ENCODE results near the gene SLC4A11. TPM values are rescaled to one million over a fixed set of nuclear protein-coding genes. Genes with fewer than 3 reads are reported as not detected.
A peak's percentile ranks its signal among the peaks of the same experiment; 100 is the strongest.

The SLC4A11 gene
- total and polyA plus RNA-seq, 2 donors, result 0.14 to 4.4 TPM

DNA sequence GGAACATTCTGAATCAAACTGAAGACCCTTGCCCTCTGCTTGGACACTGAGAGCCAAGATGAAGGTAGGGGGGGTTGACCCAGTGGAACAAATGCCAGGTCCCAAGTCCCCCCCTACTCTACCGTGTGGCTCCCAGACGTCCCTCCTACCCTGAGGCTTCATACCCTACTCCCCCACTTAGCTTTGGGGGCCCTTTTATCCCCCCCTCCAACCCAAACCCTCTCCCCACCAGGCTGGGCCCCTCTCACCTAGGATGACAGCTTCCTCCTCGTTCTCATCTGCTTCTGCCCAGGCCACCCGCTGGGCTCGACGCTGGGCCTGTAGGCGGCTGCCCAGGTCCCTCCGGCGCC is 36.0 kb downstream of the SLC4A11 start:
- Histone ChIP-seq H3K4me1 (ENCODE audit: control insufficient read depth in 2 of 2, insufficient read depth in 2 of 2, low read length in 2 of 2) (peaks cover 0 to 8% of the 10 kb centered on the region in 2 donors), H3K36me3 (ENCODE audit: control insufficient read depth in 2 of 2, insufficient read depth in 2 of 2, low read length in 1 of 2) (peaks cover 15 to 25% of the 10 kb centered on the region in 2 donors), H3K27ac (ENCODE audit: low read depth in 1 of 2, low read length in 1 of 2) (no peak overlapping the region), H3K4me3 (ENCODE audit: low read length in 2 of 2) (peak overlapping the region in 1 of 2 donors; percentile 99), H3K27me3 (ENCODE audit: control insufficient read depth in 2 of 2, insufficient read depth in 1 of 2, low read length in 1 of 2) (no peaks in the 10 kb centered on the region), H3K9me3 (ENCODE audit: control insufficient read depth in 2 of 2, insufficient read depth in 1 of 2, low read length in 1 of 2) (no peaks in the 10 kb centered on the region)
- DNase-seq (ENCODE audit: low read depth in 6 of 9, low spot score in 9 of 9), result no peak
- WGBS, result 92% methylated on average over 9 of the region's 9 CpGs

DNA sequence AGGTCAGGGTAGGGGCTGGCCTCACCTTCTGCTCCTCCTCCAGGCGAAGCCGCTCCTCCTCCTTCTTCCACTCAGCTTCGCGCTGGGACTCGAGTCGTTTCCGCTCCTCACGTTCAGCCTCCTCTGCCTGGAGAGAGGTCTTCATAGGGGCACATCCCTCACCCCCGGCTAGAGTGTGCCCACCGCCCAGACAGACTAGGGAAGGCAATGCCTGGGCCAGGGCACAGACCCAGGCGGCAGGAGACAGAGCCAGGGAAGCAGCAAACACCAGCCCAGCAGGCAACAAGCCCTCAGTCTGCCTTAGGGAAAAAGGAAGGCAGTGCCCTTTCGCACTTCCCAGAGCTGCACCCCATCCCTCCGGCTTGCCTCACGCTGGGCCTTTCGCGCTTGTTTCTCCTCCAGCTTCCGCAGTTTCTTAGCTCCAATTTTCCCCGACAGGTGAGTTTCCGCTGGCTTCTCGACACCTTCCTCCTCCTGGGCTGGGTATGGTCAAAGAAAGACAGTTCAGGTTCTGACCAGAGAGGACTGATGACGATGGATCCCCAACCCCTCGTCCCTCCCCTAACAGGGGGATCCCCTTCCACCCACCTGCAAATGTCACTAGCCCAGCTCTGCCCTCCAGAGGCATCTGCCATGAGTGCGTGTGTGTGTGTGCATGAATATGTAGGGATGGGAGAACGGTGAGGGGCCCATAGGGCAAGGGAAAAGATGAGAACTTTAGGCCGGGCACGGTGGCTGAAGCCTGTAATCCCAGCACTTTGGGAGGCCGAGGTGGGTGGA is 38.8 kb downstream of the SLC4A11 start:
- H3K4me3 ChIP-seq (ENCODE audit: low read length in 2 of 2), result no peak overlapping the region
- no peak overlapping the region for H3K27ac ChIP-seq (ENCODE audit: low read depth in 1 of 2, low read length in 1 of 2)
- WGBS, result 96% methylated on average over 27 of the region's 27 CpGs
- peaks cover 24 to 41% of the 10 kb centered on the region in 2 donors for H3K36me3 ChIP-seq (ENCODE audit: control insufficient read depth in 2 of 2, insufficient read depth in 2 of 2, low read length in 1 of 2)
- no peak for DNase-seq (ENCODE audit: low read depth in 6 of 9, low spot score in 9 of 9)
- H3K9me3 ChIP-seq (ENCODE audit: control insufficient read depth in 2 of 2, insufficient read depth in 1 of 2, low read length in 1 of 2), result no peaks in the 10 kb centered on the region
- no peaks in the 10 kb centered on the region for H3K27me3 ChIP-seq (ENCODE audit: control insufficient read depth in 2 of 2, insufficient read depth in 1 of 2, low read length in 1 of 2)
- peaks cover 0 to 8% of the 10 kb centered on the region in 2 donors for H3K4me1 ChIP-seq (ENCODE audit: control insufficient read depth in 2 of 2, insufficient read depth in 2 of 2, low read length in 2 of 2)

DNA sequence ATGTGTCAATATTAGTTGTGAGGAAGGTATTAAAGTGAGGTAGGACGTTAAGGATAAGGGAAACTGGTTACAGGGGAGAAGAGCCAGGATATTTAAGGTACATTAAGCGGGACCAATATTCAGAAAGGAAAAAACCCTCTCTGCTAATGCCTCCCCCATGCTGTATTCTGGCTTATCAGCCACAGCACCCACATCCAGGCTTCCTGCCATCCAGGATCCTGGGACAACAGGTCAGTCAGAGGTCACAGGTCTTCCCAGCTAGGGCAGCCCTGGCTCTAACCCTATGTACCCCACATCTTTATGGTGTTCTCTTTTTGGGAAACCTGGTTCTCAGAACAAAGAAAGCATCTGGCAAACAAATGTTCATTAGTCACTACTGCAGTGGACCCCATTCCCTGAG is 39.8 kb downstream of the SLC4A11 start:
- H3K27me3 ChIP-seq (ENCODE audit: control insufficient read depth in 2 of 2, insufficient read depth in 1 of 2, low read length in 1 of 2), result no peaks in the 10 kb centered on the region
- no peaks in the 10 kb centered on the region for H3K9me3 ChIP-seq (ENCODE audit: control insufficient read depth in 2 of 2, insufficient read depth in 1 of 2, low read length in 1 of 2)
- 49% methylated on average over 2 of the region's 2 CpGs for WGBS
- DNase-seq (ENCODE audit: low read depth in 6 of 9, low spot score in 9 of 9), result no peak
- peaks cover 0 to 8% of the 10 kb centered on the region in 2 donors for H3K4me1 ChIP-seq (ENCODE audit: control insufficient read depth in 2 of 2, insufficient read depth in 2 of 2, low read length in 2 of 2)
- no peak overlapping the region for H3K4me3 ChIP-seq (ENCODE audit: low read length in 2 of 2)
- H3K36me3 ChIP-seq (ENCODE audit: control insufficient read depth in 2 of 2, insufficient read depth in 2 of 2, low read length in 1 of 2), result peaks cover 33 to 51% of the 10 kb centered on the region in 2 donors
- H3K27ac ChIP-seq (ENCODE audit: low read depth in 1 of 2, low read length in 1 of 2), result no peak overlapping the region

DNA sequence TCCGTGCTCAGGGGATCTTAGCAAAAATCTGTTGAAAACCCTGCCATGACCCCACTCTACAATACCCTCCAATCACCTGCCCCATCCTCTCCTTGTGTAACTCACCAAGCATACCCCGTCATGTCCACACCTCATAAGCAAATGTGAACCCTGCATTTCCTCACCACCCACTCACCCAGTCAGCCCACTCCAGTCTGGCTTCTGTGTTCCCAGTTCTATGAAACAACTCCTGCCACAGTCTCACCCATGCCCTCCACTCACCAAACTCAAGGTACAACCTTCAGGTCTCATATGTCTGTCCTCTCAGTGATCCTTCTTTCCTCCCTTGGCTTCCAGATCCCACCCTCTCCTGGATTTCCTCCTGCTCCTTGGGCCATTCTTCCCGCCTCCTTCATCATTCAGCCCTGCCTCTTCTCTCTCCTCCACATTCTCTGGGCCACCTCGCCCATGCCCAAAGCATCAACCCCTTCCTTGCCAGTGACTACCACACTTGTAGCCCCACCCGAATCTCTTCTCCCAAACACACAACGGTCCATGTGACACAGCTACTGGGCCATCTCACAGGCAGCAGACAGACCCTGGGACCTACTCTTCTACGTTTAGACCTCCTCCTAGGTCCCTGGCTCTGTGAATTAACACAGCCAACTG is 43.3 kb downstream of the SLC4A11 start:
- Histone ChIP-seq H3K36me3 (ENCODE audit: control insufficient read depth in 2 of 2, insufficient read depth in 2 of 2, low read length in 1 of 2) (peaks cover 63 to 76% of the 10 kb centered on the region in 2 donors), H3K27me3 (ENCODE audit: control insufficient read depth in 2 of 2, insufficient read depth in 1 of 2, low read length in 1 of 2) (no peaks in the 10 kb centered on the region), H3K9me3 (ENCODE audit: control insufficient read depth in 2 of 2, insufficient read depth in 1 of 2, low read length in 1 of 2) (no peaks in the 10 kb centered on the region), H3K4me3 (ENCODE audit: low read length in 2 of 2) (no peak overlapping the region), H3K27ac (ENCODE audit: low read depth in 1 of 2, low read length in 1 of 2) (no peak overlapping the region), H3K4me1 (ENCODE audit: control insufficient read depth in 2 of 2, insufficient read depth in 2 of 2, low read length in 2 of 2) (no peaks in the 10 kb centered on the region)
- WGBS, result 97% methylated on average over 7 of the region's 7 CpGs
- no peak for DNase-seq (ENCODE audit: low read depth in 6 of 9, low spot score in 9 of 9)

DNA sequence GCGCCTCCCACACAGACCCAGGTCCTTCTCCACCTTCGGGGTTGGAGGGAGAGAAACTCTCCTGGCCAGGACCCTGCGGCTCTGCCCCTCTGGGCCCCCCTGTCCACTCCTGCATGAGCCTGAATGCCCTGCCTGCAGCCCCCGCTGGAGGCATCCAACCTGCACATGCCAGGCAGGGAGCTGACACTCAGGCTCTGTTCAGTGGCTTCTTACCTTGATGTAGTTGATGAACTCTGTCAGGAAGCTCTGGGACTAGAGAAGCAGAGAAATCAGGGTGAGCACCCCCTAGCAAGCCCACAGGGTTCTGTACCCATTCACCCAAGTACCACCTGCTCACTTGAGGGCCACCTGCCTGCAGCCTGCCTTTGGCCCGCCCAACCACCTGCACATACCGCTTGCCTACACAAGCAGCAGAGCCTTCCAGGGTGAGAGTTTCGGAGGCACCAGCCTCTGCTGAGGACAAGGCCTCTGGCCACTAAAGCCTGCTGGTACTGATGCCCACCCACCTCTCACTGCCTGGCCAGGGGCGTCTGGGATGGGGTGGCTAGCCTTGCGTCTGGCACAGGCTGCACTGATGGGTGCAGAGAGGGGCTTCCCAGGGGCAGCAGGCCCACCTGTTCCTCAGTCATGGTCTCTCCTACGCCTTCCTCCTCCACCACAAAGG is 44.2 kb downstream of the SLC4A11 start:
- Histone ChIP-seq H3K27me3 (ENCODE audit: control insufficient read depth in 2 of 2, insufficient read depth in 1 of 2, low read length in 1 of 2) (no peaks in the 10 kb centered on the region), H3K27ac (ENCODE audit: low read depth in 1 of 2, low read length in 1 of 2) (no peak overlapping the region), H3K4me1 (ENCODE audit: control insufficient read depth in 2 of 2, insufficient read depth in 2 of 2, low read length in 2 of 2) (no peaks in the 10 kb centered on the region), H3K4me3 (ENCODE audit: low read length in 2 of 2) (no peak overlapping the region), H3K36me3 (ENCODE audit: control insufficient read depth in 2 of 2, insufficient read depth in 2 of 2, low read length in 1 of 2) (peaks cover 63 to 78% of the 10 kb centered on the region in 2 donors), H3K9me3 (ENCODE audit: control insufficient read depth in 2 of 2, insufficient read depth in 1 of 2, low read length in 1 of 2) (no peaks in the 10 kb centered on the region)
- no peak for DNase-seq (ENCODE audit: low read depth in 6 of 9, low spot score in 9 of 9)
- WGBS, result 96% methylated on average over 10 of the region's 10 CpGs

DNA sequence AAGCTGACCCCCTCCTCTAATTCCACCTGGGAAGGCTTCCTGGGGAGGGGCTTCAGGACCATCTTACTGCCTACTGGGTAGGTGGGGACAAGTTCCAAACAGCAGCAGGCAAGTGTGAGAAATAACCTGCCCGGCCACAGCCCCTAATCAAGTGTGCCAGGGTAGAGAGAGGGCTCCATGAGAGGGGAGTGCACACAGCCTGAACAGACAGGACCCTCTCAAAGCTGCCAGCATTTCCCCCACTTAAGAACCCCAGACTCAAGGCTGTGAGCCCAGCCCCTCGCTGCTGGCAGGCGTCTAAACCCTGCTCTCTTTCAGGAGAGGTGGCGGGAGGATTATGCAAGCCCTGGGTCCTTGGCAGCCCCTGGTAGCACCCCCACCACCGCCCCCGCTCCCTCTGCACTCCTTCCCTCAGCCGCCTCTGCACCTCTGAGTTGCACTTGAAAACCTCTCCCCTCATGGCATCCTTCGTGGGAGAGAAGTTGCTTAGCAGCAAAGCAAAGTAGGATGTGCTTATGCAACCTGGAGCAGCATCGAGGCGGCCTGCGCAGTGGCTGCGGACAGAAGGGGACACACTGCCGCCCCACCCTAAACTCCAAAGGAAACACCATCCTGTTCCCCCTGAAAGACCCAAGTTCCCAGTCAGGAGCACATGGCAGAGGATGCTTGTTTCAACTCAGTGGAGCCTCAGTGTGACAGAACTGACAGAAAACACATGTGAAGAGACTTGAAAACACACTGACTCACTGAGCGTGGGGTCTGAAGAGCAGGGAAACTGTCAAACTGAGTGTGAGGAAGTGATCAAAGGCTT is 45.0 kb downstream of the SLC4A11 start:
- Histone ChIP-seq H3K27ac (ENCODE audit: low read depth in 1 of 2, low read length in 1 of 2) (no peak overlapping the region), H3K36me3 (ENCODE audit: control insufficient read depth in 2 of 2, insufficient read depth in 2 of 2, low read length in 1 of 2) (peaks cover 63 to 70% of the 10 kb centered on the region in 2 donors), H3K27me3 (ENCODE audit: control insufficient read depth in 2 of 2, insufficient read depth in 1 of 2, low read length in 1 of 2) (no peaks in the 10 kb centered on the region), H3K4me1 (ENCODE audit: control insufficient read depth in 2 of 2, insufficient read depth in 2 of 2, low read length in 2 of 2) (no peaks in the 10 kb centered on the region), H3K4me3 (ENCODE audit: low read length in 2 of 2) (no peak overlapping the region), H3K9me3 (ENCODE audit: control insufficient read depth in 2 of 2, insufficient read depth in 1 of 2, low read length in 1 of 2) (no peaks in the 10 kb centered on the region)
- DNase-seq (ENCODE audit: low read depth in 6 of 9, low spot score in 9 of 9), result no peak
- 98% methylated on average over 14 of the region's 14 CpGs for WGBS

DNA sequence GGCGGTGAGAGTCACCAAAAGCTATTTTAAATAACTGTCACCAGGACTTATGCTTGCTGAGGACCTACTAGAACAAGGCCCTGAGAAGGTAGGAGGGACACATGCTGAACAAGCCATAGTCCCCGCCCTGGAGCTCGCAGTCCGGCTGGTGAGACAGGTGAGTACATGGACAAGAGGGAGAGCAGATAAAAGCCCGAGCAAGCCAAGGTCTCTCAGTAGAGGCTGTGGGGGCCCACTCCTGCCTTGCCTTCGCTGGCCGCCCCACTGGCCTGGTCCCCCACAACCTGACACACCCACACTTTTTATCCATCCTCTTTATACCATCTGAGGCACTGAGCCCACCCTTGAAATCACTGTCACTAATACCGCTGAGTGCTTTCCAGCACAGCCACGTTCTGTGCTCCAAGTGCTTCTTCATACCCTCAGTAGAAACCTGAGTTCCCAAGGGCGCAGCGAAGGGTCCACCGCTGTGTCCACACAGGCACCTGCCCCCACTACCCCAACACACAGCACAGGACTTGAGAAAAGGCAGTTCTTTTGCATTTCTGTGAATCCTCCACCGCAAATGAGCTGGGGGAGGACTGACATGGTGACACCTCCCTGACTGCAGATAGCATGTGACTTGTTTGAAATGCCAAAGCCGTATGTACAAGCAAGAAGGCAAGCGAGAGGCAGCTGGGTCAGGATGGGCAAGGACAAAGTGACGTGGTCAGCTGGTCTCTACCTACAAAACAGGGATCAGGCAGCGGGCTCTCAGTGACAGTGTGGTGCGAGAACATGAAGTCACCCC is 46.6 kb downstream of the SLC4A11 start:
- H3K27me3 ChIP-seq (ENCODE audit: control insufficient read depth in 2 of 2, insufficient read depth in 1 of 2, low read length in 1 of 2), result no peaks in the 10 kb centered on the region
- H3K4me3 ChIP-seq (ENCODE audit: low read length in 2 of 2), result no peak overlapping the region
- WGBS, result 98% methylated on average over 18 of the region's 18 CpGs
- DNase-seq (ENCODE audit: low read depth in 6 of 9, low spot score in 9 of 9), result no peak
- H3K9me3 ChIP-seq (ENCODE audit: control insufficient read depth in 2 of 2, insufficient read depth in 1 of 2, low read length in 1 of 2), result no peaks in the 10 kb centered on the region
- no peaks in the 10 kb centered on the region for H3K4me1 ChIP-seq (ENCODE audit: control insufficient read depth in 2 of 2, insufficient read depth in 2 of 2, low read length in 2 of 2)
- H3K36me3 ChIP-seq (ENCODE audit: control insufficient read depth in 2 of 2, insufficient read depth in 2 of 2, low read length in 1 of 2), result peaks cover 64% of the 10 kb centered on the region in 2 donors
- no peak overlapping the region for H3K27ac ChIP-seq (ENCODE audit: low read depth in 1 of 2, low read length in 1 of 2)

DNA sequence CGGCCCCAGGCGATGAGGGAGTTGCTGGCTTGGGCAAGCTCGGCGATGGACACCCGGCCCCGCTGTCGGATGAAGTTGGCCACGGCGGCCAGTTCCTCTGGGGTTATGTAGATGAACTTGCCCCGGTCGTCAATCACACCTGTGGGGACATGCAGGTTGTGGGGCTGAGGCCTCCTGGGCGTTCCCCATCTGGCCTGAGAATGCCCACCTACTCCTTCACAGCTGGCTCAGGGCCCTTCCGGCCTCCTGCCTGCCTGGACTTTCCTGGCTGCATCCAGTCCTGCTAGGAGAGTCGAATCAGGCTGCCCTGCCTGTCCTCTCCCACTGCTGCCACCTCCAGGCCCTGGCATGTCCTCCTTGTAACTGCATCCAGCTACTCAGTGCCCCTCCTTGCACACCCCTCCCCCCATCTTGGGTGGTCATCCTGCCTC is 48.3 kb downstream of the SLC4A11 start:
- 97% methylated on average over 14 of the region's 14 CpGs for WGBS
- H3K27me3 ChIP-seq (ENCODE audit: control insufficient read depth in 2 of 2, insufficient read depth in 1 of 2, low read length in 1 of 2), result no peaks in the 10 kb centered on the region
- DNase-seq (ENCODE audit: low read depth in 6 of 9, low spot score in 9 of 9), result no peak
- no peak overlapping the region for H3K27ac ChIP-seq (ENCODE audit: low read depth in 1 of 2, low read length in 1 of 2)
- no peak overlapping the region for H3K4me3 ChIP-seq (ENCODE audit: low read length in 2 of 2)
- no peaks in the 10 kb centered on the region for H3K4me1 ChIP-seq (ENCODE audit: control insufficient read depth in 2 of 2, insufficient read depth in 2 of 2, low read length in 2 of 2)
- no peaks in the 10 kb centered on the region for H3K9me3 ChIP-seq (ENCODE audit: control insufficient read depth in 2 of 2, insufficient read depth in 1 of 2, low read length in 1 of 2)
- peaks cover 56 to 60% of the 10 kb centered on the region in 2 donors for H3K36me3 ChIP-seq (ENCODE audit: control insufficient read depth in 2 of 2, insufficient read depth in 2 of 2, low read length in 1 of 2)
